ENCODE results near the gene LIG1.
"Not testable (repeated sequence)": the region's sequence is repeated elsewhere in the genome, so short reads cannot be mapped to it uniquely, and the experiment has no call there.

LIG1 gene

GRCh38 chr19:48090281-48090802, 79.8 kb downstream of the LIG1 start:
- DNase-seq (ENCODE audit: low read depth, low spot score): no peak
- H3K27ac ChIP-seq: no peak overlapping the region

GRCh38 chr19:48088991-48089390, 81.2 kb downstream of the LIG1 start:
- not testable (repeated sequence) for DNase-seq (ENCODE audit: low read depth, low spot score); H3K27ac ChIP-seq

DNA sequence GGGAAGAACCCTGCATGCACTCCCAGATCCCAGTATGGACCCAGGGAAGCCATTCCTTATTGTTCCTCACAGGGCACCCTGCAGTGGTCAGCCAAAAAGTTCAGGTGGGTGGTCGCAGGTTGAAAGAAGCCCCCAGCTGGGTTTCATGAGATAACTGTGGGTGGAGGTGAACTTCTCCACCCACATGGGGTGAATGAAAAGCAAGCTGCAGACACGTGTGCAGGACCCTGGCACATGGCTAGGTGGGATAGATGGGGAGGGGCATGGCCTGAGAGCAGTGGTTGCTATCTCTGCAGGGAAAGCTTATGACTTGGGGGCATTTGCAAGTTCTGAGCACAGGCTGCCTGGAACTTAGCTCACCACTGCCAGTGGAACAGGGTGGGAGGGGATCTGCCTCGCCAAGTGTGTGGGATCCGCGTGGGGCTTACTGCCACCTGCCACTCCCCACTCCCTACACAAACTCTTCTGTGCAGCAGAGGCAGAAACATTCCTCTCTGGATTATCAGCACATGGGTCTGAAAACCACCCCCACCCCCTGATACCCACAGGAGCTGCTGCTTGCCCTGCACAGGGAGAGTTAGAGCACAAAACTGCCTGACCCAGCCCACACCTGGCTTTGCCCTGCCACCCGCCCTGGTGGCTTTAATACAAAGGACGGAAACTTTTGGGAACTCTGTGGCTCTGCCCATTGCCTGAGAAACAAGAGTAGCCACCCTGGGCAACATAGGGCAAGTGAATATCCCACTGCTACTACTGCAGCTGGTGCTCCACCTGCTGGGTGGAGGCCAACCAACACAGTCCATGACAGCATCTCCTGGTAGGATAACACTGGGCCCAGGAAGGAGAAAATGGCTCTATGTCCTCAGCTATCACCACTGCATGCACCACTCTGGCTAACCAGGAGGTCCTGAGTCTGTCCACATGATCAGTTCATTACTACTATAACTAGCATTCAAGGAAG, 84.0 kb downstream of the LIG1 start:
- no peak overlapping the region for H3K27ac ChIP-seq
- no peak for DNase-seq (ENCODE audit: low read depth, low spot score)

- no peak overlapping the region for H3K27ac ChIP-seq
- DNase-seq (ENCODE audit: low read depth, low spot score): no peak
Measured at GRCh38 chr19:48085076-48085475, 85.1 kb downstream of the LIG1 start.

GRCh38 chr19:48081106-48081505, 89.0 kb downstream of the LIG1 start:
- DNase-seq (ENCODE audit: low read depth, low spot score): no peak
- no peak overlapping the region for H3K27ac ChIP-seq

- H3K27ac ChIP-seq; DNase-seq (ENCODE audit: low read depth, low spot score): not testable (repeated sequence)
Measured at GRCh38 chr19:48070177-48070769, 99.9 kb downstream of the LIG1 start.

DNA sequence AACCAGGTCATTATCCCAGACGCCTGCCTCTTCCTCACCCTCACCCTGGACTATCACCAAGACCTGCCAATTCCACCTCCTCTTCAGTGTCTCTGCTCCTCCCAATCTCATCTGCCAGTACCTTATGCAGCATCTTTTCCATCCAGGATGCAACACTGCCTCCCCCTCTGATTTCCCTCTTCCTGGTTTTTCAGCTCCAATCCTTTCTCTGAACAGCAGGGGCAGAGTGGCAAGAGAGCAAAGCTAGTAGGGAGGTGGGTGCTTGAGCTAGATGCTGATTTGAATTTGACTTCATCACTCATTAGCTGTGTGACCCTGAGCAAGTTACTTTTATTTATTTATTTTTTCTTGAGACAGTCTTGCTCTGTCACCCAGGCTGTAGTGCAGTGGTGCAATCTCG, 100.7 kb downstream of the LIG1 start:
- no peak overlapping the region for H3K27ac ChIP-seq

More for the DNA sequence above, 100.7 kb downstream of the LIG1 start:
- DNase-seq (ENCODE audit: low read depth, low spot score): no peak
